CD4-positive, alpha-beta T cell treated with Interleukin-17A for 4 hours (primary cell): ENCODE data around the gene SSR2.
A peak's percentile ranks its signal among the peaks of the same experiment; 100 is the strongest.
"Not testable (repeated sequence)": the region's sequence is repeated elsewhere in the genome, so short reads cannot be mapped to it uniquely, and the experiment has no call there.

Experiments
- DNase-seq: peaks from one replicate; pipeline ENCODE4 v3.0.0-alpha.2; 2020; ENCODE audit warnings: mixed read lengths

The SSR2 gene

DNA sequence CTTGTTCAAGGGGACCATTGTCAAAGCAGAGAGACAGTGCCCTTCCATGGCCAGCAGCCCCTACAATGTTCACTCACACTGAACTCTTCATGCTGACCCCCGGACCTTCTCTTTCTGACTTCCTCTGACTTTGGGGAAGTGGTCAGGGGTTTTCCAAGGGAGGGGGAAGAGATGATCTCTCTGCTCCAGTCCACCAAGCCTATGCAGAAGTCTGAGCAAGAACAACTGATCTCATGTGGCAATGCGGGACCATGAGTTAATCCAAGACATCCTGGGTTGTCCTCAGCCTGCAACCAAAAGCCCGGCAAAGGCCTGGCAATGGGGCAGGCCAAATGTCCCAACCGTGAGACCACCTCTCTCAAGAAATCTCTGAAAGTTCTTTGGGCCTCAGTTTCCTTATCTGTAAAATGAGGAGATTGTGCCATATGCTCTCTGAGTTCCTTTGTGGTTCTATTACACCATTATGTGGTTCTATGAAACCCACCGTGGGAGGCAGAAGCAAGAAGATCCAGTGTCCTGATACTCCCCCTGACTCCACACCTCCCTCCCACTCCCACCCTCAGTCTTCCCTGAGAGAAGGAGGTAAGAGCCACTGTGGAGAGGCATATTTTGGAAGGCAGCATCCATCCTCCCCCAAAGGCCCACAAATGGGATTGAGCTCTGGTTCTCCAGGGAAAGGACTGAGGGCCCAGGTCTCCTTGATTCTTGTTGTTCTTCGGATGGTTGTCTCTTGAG, 30.6 kb downstream of the SSR2 start:
- DNase-seq = no peak

DNA sequence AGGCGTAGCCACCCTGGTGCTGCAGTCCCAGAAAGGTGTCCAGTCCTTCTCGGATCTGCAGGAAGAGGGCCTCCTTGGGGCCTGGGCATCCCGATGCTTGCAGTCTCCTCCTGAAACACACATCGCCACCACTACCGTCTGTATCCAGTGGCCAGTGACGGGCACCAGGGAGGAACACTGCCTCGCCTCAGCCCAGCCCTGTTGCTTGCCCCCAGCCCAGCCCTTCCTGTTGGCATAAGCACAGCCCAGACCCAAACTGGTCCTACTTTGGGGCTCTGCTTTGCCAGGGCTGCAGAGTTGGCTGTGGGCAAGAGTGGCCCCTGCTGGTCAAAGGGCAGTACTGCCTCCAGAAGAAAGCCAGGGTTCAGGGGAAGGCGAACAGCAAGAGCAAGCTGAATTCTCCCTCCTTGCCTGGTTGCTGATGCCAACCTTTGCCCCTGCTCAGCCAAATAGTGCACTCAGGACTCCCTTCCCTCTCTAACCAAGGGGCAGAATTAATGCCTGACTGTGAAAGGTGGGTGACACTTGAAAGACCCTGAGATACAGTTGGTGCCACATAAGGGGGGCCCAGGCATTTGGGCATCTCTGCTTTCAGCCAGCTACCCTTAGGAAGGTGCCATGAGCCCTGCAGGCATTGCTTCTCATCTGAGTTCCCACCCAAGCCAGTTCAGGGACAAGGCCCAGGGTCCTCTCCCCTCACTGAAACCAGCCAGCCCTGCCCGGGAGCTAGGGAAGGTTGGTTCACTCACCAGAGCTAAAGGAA, 31.3 kb downstream of the SSR2 start:
- peak; percentile 82 for DNase-seq

DNA sequence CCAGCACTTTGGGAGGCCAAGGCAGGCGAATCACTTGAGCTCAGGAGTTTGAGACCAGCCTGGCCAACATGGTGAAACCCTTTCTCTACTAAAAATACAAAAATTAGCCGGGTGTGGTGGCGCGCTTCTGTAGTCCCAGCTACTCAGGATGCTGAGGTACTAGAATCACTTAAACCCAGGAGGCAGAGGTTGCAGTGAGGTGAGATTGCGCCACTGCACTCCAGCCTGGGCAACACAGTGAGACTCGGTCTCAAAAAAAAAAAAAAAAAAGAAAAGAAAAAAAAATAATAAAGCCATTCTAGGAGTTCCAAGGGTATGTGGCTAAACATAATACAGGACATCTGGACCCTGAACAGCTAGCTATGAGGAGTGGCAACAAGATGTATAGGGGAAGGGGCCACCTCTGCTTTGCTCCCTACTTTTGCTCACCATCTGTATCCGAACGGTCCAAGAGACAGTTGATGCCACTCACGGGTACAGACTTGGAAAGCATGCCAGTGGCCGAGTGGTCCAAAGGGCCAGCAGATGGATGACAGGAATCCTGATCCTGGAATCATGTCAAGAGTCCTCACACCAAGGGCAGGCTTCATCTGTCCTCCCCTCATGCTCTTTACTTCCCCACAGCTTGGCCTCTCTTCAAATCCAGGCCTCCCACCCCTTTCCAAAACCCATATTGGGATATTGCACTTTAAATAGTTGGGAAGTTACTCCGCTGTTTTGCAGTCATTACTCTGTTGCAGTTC, 35.7 kb downstream of the SSR2 start:
- DNase-seq = not testable (repeated sequence)

DNA sequence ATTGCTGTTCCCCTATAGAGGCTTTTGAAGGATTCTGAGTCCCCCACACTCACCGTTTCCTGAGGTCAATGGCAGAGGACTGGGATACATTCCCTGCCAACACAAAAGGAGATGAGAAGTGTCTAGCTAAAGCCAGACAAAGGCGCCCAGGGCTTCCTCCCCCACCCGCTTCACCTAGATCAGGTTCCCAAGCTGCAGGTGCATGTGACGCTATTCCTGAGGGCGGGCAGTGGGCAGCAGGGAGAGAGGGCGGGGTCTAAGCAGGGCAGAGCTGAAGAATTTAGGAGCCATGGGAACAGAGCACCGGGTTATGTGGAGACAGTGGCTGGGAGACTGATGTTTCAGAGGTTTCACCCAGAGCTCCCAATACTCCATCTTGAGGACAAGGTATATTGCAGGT, 36.4 kb downstream of the SSR2 start:
- no peak for DNase-seq

DNA sequence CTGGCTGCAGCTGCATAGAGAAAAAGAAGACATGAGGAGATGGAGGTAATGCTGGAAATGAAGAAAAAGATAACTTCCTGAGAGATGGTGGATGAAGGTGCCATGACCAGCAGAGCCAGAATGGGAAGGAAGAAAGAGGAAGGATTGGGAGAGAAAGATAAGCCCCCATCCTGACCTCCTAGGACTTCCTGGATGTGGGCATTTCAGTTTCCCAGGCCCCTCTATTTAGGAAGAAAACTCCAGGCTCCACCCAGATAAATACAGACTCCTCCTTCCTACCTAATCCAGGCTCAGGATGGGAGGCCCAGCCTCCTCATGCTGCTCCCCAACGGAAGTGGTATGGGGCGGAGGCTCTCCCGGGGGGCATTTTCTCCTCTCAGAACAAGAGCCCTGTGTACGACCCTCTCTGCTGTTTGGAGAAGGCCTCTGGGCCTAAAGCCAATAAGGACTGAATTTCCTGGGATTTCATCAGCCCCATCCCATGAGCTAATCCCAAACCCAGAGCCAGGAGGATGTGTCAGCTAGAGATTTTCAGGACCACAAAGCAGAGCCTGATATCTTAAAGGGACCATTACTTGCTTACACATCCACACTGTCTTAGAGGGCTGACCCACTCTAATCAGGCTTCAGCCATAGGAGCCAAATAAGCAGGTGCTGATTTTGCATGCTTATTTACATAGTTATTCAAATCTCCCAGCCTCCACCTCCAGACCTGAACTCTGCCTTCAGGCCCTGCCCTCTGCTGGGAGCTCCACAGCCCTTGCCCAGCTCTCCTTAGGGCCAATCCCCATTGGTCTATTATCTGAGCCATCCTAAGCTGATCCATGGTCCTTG, 37.3 kb downstream of the SSR2 start:
- DNase-seq = no peak

DNA sequence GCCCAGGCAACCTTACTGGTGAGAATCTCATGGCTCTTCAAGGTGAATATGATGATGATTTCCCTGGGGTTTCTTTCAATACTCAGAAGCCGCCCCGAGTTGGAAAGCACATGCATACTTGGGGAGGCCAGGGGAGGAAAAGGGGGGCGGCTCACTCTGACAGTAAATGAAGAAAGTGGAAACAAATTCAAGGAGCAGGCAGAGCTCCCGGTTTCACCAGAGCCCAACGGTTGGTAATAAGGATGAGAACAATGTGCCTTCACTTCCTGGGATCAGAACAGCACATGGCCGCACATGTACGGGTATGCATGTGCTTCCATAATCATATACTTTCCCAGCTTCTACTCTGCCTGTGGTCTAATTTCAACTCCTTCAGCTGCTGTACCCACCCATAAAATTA, 38.6 kb downstream of the SSR2 start:
- no peak for DNase-seq

DNA sequence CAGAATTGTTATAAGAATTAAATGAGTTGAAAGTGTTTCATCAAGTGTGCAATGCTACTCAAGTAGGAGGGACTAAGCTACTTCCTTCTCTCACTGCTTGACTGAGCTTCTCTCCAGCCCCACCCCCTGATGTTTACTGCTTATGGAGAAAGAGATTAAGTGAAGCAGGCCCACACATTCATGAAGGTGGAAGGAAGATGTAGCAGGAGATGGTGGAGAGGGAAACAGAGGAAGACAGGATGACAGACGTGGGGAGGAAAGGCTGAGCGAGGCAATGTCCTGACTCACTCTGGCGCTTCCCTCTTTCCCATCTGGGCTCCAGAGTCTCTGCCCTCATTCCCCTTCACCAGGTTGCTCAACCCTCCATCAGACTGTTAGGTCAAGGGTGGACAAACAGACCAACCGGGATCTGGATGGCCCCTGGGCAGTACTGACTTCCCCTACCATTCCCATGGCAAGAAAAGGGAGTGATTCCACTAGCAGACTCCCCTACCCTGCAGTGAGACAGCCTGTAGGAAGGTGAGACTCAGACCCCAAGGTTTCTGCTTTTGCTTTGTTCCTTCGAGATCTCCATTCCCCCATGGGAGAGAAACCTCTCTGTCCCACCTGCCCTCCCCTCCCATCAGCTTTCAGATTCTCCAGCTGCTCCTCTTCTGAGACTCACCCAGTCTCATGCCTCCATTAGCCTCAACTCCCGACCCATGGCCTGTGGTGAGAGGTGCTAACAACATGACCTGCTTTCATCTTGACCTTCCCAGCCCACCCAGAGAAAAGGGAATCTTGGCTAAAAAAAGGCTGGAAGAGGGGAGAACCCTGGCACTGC, 39.3 kb downstream of the SSR2 start:
- peak; percentile 67 for DNase-seq

DNA sequence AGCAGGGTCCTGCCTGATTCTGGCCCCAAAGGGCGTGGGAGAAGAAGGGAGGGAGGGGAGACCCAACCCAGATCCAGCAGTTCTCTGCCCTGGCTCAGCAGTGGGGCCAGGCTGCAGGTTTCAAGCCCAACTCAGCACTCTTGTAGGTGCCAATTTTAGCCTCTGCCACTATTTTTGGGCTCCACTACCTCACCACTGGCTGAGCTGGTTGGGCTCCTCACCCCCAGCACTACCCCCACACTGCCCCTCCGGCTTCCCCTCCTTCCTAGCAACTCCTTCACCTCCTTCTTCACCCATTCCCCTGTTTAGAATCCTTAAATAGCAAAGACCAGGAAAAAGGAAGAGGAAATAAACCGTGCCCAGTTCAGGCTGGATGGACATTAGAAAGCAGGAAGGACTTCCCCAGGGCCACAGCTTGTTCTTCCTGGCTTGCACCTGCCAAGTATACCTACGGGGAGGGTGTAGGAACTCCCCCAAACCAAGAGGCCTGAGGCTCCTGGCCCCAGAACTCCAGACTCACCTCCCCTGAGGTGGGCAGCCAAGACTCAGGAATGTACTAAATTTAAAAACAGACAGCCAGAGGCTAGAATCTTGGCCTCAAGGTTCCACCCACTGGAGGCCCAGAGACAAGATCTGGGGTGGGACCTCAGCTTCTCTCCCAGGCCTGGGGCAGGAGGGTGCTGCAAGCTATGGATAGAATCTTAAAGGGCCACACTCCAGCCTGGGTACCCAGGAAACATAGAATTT, 41.0 kb downstream of the SSR2 start:
- DNase-seq = no peak

DNA sequence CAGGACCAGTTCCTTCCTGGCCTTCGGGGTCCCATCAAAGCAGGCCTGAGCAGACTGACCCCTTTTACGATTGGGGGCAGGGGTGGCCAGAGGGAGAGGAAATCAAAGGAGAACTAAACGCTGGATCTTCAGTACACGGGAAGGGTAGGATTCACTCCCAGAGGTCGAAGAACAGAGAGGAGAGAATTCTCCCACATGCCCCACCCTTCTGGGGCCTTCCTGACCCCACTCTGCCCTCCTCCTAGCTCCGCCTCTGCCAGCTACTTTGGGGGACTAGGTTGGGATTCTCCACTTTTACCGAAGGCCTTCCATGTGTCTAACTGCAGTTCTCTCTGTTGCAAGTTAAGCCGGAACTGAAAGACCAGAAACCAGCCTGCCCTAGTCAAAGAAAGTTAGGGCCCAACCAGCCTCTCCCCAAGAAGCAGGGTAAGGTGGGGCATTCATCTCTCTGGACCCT, 41.8 kb downstream of the SSR2 start:
- no peak for DNase-seq

DNA sequence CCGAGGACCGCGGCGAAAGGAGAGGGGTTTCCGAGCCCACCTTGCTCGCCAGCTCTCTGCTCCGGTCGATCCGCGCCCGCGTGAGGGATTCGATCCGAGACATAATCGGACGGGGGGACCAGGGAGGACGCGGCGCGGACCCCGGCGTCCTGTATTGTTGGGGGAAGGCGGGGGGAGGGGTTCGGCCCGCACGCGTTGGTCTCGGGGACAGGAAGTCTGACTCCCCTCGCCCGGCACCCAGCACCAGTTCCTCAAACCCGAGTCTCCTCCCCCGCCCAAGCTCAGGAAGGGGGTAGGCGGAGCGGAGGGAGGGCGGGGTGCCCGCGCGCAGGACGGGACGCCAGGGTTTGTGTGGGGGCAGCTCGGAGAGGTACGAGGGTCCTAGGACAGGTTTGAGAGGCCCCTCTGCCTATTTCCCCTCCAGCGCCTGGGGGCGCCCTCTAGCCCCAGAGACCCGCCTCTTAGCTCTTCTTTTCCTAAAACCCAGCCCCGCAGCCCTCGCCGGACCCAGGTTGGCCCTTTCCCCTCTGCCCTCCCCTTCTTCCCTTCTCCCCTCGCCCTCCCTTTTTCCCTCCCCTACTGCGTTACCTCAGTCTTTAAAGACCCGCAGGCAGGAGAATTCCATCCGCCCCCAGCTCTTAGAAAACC, 42.3 kb downstream of the SSR2 start, which contains the start of gene ARHGEF2:
TSS of gene ARHGEF2 (minus strand) at position 223 of the 648 bp plus-strand sequence. CDS start at position 103, 120 bp downstream.
- peak; percentile 88 for DNase-seq

DNA sequence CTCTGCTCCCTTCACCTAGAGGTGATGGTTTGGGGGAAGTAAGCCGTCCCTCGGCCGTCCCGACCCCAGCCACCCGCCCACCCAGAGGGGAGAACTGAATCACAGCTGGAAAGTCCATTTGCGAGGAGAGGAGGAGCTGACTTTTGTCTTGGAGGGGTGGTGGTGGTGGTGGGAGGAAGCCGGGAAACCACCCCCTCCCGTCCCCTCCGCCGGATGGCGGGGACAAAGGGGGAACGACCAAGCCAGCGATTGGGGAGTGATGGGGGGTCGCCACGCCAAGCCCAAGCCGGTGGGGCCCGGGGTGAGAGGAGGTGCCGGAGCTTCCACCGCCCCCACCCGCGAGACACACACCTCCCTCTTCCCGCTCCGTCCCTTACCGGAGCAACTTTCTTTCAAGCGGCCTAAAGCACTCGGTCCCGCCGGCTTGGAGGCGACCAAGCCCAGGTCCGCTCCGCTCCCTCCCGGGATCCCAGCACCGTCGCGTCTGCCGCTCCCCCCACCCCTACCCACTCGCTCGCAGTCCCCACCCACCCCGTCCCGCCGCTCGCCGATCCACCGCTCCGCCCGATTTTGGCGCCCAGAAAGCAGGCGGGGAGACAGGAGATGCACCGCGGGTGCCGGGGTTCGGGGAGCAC, 42.9 kb downstream of the SSR2 start:
- DNase-seq = peak; percentile 43

DNA sequence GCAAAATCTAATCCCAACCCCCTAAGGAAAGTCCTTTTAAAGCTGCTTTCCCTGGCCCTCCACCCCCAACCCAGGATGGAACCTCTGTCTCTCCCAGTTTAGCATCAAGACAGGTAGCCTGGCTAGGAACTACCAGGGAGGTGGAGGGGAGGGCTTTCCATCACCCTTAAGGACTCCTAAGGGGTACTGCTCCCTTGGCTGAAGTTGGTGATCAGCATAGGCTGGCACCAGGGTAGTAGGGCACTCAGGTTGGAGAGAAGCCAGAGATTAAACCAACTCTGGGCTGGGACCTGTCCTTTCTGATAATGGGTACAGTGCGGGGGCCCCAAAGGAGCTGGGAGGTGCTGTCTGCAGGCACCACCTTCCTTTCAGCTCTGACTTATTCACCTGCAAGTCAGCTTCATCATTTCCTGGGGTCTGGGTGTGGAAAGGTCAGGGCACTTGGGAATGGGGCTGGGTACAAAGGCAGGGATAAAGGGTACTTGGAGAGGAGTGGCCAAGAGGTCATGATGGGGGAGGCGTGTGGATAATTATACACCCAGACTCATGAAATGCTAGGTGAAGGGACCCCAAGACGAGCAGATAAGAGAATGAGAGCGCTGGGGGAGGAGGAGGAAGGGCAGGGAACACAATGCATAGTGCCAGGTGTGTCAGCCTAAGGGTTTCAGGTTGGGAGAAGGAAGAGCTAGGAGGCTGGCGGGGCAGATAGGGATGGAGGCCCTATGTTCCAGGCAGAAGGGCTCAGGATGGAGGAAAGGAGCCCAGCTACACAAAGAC, 43.6 kb downstream of the SSR2 start:
- DNase-seq = peak; percentile 50

DNA sequence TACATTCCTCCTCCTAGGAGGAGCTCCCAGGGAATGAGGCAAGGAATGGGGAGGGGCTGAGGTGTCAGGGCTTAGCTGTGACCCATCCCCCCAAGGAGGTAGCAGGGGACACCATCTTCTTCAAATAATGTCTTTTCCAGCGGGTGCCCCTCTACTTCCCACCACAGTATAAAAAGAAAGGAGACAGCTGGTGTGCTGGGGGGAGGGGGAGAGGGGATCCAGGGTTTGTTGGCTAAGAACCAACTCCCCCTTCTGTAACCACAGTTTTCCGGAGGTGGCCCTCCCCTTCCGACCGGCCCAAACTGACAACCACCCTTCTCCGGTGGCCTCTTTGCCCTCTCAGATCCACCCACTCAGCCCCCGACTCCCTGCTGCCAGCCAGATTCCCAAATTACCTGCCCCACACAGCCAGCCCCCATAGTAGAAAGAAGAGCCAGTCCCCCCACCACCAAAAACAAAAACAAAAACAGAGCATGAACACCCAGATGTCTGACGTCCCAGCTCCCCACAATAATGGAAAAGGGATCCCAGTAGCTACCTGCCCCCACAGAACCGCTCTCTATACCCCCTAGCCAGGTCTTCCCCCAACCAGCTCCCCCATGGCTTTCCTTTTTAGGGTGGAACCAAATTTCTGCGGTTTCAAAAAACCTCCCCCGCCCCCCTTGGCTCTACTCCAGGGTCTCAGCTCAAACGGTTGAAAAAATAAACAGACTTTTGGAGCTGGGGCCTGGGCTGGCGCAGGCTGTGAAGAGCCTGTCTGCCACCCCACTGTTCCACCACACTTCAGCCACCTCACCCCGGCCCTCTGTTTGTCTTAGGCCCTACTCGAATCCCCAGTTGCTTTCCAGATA, 44.5 kb downstream of the SSR2 start:
- DNase-seq = peak; percentile 89

DNA sequence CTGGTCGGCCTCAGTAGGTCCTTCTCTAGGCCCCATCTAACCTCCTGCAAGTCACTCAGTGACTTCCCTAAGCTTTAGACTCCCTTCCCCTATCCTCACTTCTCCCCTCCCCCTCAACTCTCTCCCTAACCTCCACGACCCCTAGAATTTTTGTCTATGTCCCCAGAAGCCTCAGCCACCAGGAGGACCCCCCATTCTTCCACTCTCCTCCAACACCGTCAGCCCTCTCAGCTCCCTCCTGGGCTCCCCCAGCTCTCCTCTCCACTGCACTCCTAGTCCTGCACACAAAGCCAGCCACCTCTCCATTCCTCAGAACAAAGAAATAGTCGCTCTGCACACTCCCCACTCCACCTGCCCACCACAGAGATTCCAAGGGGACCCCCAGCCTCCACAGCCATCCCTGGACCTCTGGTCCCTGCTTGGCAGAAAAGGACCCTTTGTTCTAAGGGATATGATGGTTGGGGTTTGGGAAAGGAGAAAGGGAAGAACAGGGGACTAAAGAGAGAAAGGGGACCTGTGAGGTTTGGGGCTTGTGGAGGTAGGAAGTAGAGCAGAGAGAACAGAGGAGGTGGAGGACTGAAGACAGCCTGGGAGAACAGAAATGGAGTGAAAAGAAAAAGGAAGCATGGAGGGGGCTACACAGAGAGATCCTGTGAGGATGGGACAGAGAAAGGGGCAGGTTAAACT, 45.2 kb downstream of the SSR2 start:
- no peak for DNase-seq

DNA sequence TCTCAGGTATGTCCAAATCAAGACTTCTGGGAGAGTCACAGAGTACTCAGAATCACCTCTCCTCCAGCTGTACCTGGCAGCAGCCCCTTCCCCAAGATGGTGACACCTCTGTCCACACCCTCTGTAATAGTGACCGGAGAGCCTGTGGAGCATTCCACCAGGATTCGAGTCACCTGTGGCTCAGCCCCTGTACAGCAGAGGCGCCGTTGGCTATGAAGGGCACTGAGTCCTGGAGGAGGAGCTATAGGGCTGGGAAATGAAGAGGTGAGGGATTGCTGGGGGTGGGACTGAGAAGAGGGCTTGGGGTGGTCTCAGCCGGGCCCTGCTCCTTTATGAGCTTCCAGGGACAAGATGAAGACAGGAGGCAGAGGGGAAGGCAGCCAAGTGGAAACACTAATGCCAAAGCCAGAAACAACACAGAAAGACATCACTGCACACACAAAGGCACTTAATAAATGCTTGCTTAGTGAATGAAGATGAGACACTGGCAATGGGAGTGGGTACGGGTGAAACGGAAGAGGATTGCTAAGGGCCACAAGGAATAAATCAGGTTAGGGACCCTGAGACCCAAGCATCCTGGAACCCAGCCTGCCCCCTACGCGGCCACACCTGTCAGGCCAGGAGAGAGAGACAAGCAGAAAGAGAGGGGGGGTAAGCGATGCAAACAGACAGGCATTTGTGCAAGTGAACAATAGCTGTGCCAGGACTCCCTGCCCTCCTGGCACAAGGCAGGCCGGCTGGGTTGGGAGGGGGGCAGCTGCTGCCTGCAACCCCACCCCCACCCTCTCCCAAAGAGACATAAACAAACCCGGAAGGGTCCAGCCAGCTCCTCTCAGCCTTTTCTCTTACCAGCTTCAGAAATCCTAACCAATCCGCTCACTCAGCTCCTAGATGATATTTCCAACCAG, 46.3 kb downstream of the SSR2 start:
- no peak for DNase-seq

DNA sequence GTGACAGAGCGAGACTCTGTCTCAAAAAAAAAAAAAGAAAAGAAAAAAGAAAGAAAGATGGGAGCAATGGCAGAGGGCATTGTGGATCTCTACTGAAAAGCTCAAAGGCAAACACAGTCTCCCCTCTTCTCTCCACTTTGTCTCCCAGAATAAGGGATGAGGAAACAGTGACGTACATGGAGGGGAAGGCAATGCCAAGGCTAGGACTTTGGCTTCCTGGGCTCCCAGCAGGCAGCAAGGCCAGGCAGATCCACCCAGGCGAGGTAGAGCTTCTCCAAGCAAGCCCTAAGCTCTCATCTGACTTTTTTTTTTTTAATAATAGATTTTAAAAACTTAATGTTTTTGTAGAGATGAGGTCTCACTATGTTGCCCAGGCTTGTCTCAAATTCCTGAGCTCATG, 47.0 kb downstream of the SSR2 start:
- no peak for DNase-seq
